ENCODE results near the gene PSMD14. TPM values are rescaled to one million over a fixed set of nuclear protein-coding genes. Genes with fewer than 3 reads are reported as not detected.

Gene PSMD14
- total RNA-seq, 1 donor from 2014 or later = 33.5 TPM

DNA sequence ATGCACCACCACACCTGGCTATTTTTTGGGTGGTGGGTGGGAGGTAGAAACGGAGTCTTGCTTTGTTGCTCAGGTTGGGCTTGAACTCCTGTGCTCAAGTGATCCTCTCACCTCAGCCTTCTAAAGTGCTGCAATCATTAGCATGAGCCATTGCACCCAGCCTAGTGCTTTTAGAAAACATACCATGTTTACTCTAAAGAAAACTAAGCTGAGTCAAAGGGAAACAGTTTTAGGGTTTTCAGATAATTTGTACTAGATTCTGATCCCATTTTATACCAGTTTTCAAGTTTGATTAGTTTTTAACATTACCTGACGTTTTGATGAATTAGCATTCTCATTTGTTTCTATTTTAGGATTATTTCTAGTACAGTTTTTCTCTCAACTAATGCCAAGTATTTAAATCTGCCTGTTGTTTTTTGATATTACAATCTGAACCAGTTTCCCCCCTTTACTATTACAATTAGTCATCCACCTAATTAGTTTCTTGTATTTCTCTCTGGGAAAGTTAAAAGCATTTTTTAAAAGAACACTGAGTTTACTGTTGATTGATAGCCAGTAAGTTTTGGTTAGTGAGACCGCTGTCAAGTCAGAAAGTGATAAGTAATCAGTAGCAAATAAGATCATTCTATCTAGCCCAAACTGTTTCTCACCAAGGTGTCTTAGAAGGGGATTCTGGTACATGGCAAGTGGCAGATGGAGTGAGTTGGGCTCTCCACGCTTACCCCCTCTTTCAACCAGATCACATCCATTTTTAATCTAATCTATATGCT lies 83.7 kb downstream of the PSMD14 start:
- H3K27me3 ChIP-seq (ENCODE audit: low read depth) = no peaks in the 10 kb centered on the region
- TF ChIP-seq, protein P1, sequence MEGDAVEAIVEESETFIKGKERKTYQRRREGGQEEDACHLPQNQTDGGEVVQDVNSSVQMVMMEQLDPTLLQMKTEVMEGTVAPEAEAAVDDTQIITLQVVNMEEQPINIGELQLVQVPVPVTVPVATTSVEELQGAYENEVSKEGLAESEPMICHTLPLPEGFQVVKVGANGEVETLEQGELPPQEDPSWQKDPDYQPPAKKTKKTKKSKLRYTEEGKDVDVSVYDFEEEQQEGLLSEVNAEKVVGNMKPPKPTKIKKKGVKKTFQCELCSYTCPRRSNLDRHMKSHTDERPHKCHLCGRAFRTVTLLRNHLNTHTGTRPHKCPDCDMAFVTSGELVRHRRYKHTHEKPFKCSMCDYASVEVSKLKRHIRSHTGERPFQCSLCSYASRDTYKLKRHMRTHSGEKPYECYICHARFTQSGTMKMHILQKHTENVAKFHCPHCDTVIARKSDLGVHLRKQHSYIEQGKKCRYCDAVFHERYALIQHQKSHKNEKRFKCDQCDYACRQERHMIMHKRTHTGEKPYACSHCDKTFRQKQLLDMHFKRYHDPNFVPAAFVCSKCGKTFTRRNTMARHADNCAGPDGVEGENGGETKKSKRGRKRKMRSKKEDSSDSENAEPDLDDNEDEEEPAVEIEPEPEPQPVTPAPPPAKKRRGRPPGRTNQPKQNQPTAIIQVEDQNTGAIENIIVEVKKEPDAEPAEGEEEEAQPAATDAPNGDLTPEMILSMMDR (IDR thresholded peaks at IDR 0.05) = no peak
- H3K4me3 ChIP-seq = no peak overlapping the region
- no peak overlapping the region for H3K27ac ChIP-seq
- intact Hi-C loops (cut with DNase I) = no loop called here
- ATAC-seq = no peak
- no peaks in the 10 kb centered on the region for H3K9me3 ChIP-seq
- no peak for DNase-seq
- H3K4me1 ChIP-seq = no peaks in the 10 kb centered on the region
- H3K36me3 ChIP-seq = peaks cover 34% of the 10 kb centered on the region

DNA sequence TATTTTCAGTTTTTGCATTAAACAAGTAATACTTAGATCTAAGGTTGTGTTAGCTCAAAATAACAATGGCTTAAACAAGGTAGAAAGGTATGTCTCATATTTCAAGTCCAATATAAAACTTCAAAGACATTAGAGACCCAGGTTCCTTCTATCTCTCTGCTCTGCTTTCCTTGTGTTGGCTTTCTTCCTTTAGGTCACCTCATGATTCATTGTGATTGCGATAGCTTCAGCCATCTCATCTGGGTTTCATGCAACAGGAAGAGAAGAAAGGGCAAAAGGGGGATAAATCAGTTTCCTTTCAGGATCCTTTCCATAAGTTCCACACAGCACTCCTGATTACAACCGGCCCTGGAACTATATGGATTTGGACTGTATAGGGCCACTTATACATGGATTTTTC lies 91.9 kb downstream of the PSMD14 start:
- Histone ChIP-seq H3K27me3 (ENCODE audit: low read depth) (no peaks in the 10 kb centered on the region), H3K9me3 (no peaks in the 10 kb centered on the region), H3K36me3 (peaks cover 31% of the 10 kb centered on the region), H3K4me1 (no peaks in the 10 kb centered on the region), H3K27ac (no peak overlapping the region), H3K4me3 (no peak overlapping the region)
- DNase-seq (no peak), ATAC-seq (no peak)
- intact Hi-C loops (cut with DNase I) = no loop called here
- TF ChIP-seq, protein P1 (IDR thresholded peaks at IDR 0.05) = no peak

DNA sequence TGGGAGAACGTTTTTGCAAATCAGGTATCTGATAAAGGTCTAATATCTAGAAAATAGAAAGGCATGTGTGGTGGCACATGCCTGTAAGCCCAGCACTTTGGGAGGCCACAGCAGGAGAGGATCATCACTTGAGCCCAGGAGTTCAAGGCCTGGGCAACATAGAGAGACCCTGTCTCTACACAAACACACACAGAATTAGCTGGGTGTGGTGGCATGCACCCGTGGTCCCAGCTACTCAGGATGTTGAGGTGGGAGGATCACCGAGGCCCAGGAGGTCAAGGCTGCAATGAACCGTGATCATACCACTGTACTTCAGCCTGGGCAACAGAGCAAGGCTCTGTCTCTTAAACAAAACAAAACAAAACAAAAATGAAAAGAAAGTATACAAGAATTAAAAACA lies 94.1 kb downstream of the PSMD14 start:
- ATAC-seq (no peak), DNase-seq (no peak)
- Histone ChIP-seq H3K4me1 (no peaks in the 10 kb centered on the region), H3K27me3 (ENCODE audit: low read depth) (no peaks in the 10 kb centered on the region), H3K36me3 (peaks cover 10% of the 10 kb centered on the region), H3K9me3 (no peaks in the 10 kb centered on the region), H3K27ac (no peak overlapping the region), H3K4me3 (no peak overlapping the region)
- TF ChIP-seq, protein P1 (IDR thresholded peaks at IDR 0.05) = no peak
- intact Hi-C loops (cut with DNase I) = no loop called here

DNA sequence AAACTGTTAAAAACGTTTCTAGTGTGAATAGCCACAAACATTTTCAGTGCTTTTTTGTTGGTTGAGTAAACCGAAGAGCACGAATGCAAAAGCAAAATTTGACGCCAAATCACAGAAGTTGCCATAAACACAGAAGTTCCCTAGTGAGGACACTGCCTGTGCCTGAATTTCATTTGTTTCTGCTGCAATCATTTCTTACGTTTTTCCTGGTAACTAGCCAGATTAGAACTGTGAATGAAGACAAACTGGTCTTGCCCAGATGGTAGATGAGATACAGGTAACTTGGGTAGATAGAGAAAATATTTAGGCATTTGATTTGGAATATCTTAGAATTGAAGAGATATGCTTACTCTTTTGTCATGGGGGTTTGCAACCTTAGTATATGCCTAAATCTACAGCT lies 98.1 kb downstream of the PSMD14 start:
- no peaks in the 10 kb centered on the region for H3K27me3 ChIP-seq (ENCODE audit: low read depth)
- intact Hi-C loops (cut with DNase I) = no loop called here
- TF ChIP-seq, protein P1 (IDR thresholded peaks at IDR 0.05) = no peak
- H3K9me3 ChIP-seq = no peaks in the 10 kb centered on the region
- no peak for ATAC-seq
- H3K4me1 ChIP-seq = no peaks in the 10 kb centered on the region
- no peak overlapping the region for H3K27ac ChIP-seq
- peaks cover 18% of the 10 kb centered on the region for H3K36me3 ChIP-seq
- no peak for DNase-seq
- H3K4me3 ChIP-seq = no peak overlapping the region

DNA sequence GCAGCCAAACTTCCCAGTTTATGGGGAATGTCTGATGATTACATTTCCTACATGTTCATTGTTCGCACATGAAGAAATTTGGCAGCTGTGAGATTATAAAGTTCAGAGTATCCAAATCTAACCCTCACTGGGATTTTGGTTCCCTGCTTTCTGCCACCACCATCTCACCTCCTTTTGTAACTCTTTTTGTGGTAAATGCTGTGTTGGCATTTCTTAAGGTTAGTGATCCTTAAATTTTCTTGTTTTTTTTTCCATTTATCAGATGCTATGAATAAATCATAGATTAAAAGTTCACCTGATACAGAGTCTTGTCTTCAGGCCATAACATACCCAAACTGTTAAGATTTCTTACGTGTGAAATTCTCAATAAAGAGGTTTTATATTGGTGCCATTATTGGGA lies 99.4 kb downstream of the PSMD14 start:
- Histone ChIP-seq H3K27me3 (ENCODE audit: low read depth) (no peaks in the 10 kb centered on the region), H3K36me3 (peaks cover 9% of the 10 kb centered on the region), H3K4me1 (no peaks in the 10 kb centered on the region), H3K9me3 (no peaks in the 10 kb centered on the region), H3K27ac (no peak overlapping the region), H3K4me3 (no peak overlapping the region)
- TF ChIP-seq, protein P1 (IDR thresholded peaks at IDR 0.05) = no peak
- DNase-seq (no peak), ATAC-seq (no peak)
- intact Hi-C loops (cut with DNase I) = no loop called here
